GM12878 (cell line): Measurements from ENCODE around the gene ZNF771. TPM values are rescaled to one million over a fixed set of nuclear protein-coding genes. Genes with fewer than 3 reads are reported as not detected.

Source experiments
- ATAC-seq: fragments of 200-7000 bp; cut with Tn5 transposase; 3 replicates; pipeline ENCODE4 v1.9.1; 2020; ENCODE audit warnings: mild to moderate bottlenecking, moderate library complexity
- BruUV-seq: library from RNA; stranded (reverse); fragments of 400-500 nt; replicated peaks from 2 replicates; lab custom pipeline; 2021; lab: Mats Ljungman, UMichigan
- CTCF ChIA-PET: fragments of 300-600 bp; sonication (Branson Sonifier 250); formaldehyde crosslinking; extraction: SDS; loops from one replicate; lab custom pipeline; 2021; ENCODE audit warnings: inconsistent platforms; lab: Yijun Ruan, JAX
- POLR2A ChIA-PET: fragments of 350-600 bp; formaldehyde crosslinking; extraction: SDS; loops from one replicate; lab custom pipeline; 2021; ENCODE audit warnings: inconsistent platforms; lab: Charles Lee
- RAD21 ChIA-PET: fragments of 300-600 bp; sonication (Branson Sonifier 250); formaldehyde crosslinking; loops from one replicate; lab custom pipeline; 2023; ENCODE audit warnings: antibody characterized with exemption; ENCODE audit not compliant: unreplicated experiment; lab: Charles Lee
- SMC1A ChIA-PET: fragments of 300-600 bp; sonication (Branson Sonifier 250); formaldehyde crosslinking; loops from one replicate; lab custom pipeline; 2023; ENCODE audit not compliant: unreplicated experiment, uncharacterized antibody; lab: Charles Lee
- DNase-seq: peaks from one replicate; pipeline ENCODE4 v3.0.0-alpha.2; 2011; ENCODE audit warnings: low read depth, low spot score
- FAIRE-seq: peaks from 3 replicates; lab custom pipeline; 2011; peaks lifted over from hg19 to GRCh38; lab: Jason Lieb, UNC
- H2AFZ ChIP-seq: 2 replicates; pipeline ENCODE4 v1.6.0; 2011; ENCODE audit warnings: low read depth, low read length, control low read depth; ENCODE audit not compliant: control insufficient read depth
- H3K27ac ChIP-seq: 2 replicates; pipeline ENCODE4 v1.5.1; 2011; ENCODE audit warnings: control low read depth; ENCODE audit not compliant: control insufficient read depth, insufficient read depth
- H3K27me3 ChIP-seq, 2 experiments: replicated peaks in 1 of 2; 2 replicates each; pipeline versions ENCODE4 v1.6.0 to v1.6.1; 2011; ENCODE audit warnings: low read length in 1 of 2; ENCODE audit not compliant: control insufficient read depth in 2 of 2, insufficient read depth in 2 of 2
- H3K36me3 ChIP-seq, 2 experiments: 2 replicates each; pipeline ENCODE4 v1.5.1; 2011; ENCODE audit warnings: low read length in 1 of 2; ENCODE audit not compliant: control insufficient read depth in 2 of 2, insufficient read depth in 2 of 2
- H3K4me1 ChIP-seq: 2 replicates; pipeline ENCODE4 v1.6.1; 2011; ENCODE audit warnings: mild to moderate bottlenecking, low read length, moderate library complexity, mixed read lengths; ENCODE audit not compliant: control insufficient read depth, insufficient read depth
- H3K4me2 ChIP-seq: 2 replicates; pipeline ENCODE4 v1.6.0; 2011; ENCODE audit warnings: control low read depth; ENCODE audit not compliant: control insufficient read depth, insufficient read depth
- H3K4me3 ChIP-seq: fragments of 200-600 bp; sonication (generic); 2 replicates; pipeline ENCODE4 v1.5.1; 2016
- H3K79me2 ChIP-seq: 2 replicates; pipeline ENCODE4 v1.6.0; 2011; ENCODE audit warnings: low read length; ENCODE audit not compliant: control insufficient read depth, insufficient read depth
- H3K9ac ChIP-seq: 2 replicates; pipeline ENCODE4 v1.8.0; 2011; ENCODE audit warnings: low read length, control low read depth, mixed read lengths; ENCODE audit not compliant: control insufficient read depth, insufficient read depth
- H3K9me3 ChIP-seq: replicated peaks from 3 replicates; pipeline ENCODE4 v1.5.1; 2011; ENCODE audit warnings: mild to moderate bottlenecking, low read length; ENCODE audit not compliant: control insufficient read depth, insufficient read depth
- H4K20me1 ChIP-seq: 2 replicates; pipeline ENCODE4 v1.6.0; 2011; ENCODE audit not compliant: control insufficient read depth, insufficient read depth
- EGR1 ChIP-seq, 2 experiments: IDR thresholded peaks; 1 replicate in 1 of 2; 2 replicates in 1 of 2; pipeline ENCODE4 v1.6.1; 2011 to 2012; ENCODE audit warnings: low read depth in 2 of 2, low read length in 2 of 2, borderline replicate concordance in 1 of 2, mild to moderate bottlenecking in 1 of 2, moderate library complexity in 1 of 2
- ETV6 ChIP-seq, 2 experiments: fragments of 450-650 bp in 1 of 2; IDR thresholded peaks in 1 of 2; conservative IDR thresholded peaks in 1 of 2; 2 replicates each; pipeline ENCODE4 v1.6.1; 2014; ENCODE audit warnings: antibody characterized with exemption in 1 of 2, borderline replicate concordance in 1 of 2, low read depth in 1 of 2, mild to moderate bottlenecking in 1 of 2, moderate library complexity in 1 of 2
- GATAD2B ChIP-seq: fragments of 450-650 bp; conservative IDR thresholded peaks from 2 replicates; pipeline ENCODE4 v1.6.1; 2017; ENCODE audit warnings: low read depth, mild to moderate bottlenecking, moderate library complexity
- MXI1 ChIP-seq: fragments of 150-350 bp; IDR thresholded peaks from 2 replicates; pipeline ENCODE4 v1.6.1; 2011; ENCODE audit warnings: low read depth, mild to moderate bottlenecking, inconsistent platforms, low read length, improper control_type of control experiment
- NBN ChIP-seq: fragments of 450-650 bp; IDR thresholded peaks from 2 replicates; pipeline ENCODE4 v1.6.1; 2016
- NFIC ChIP-seq: IDR thresholded peaks from 2 replicates; pipeline ENCODE4 v1.6.1; 2012; ENCODE audit warnings: low read depth, mild to moderate bottlenecking, inconsistent platforms, low read length, moderate library complexity
- PRDM15 ChIP-seq: fragments of 450-650 bp; formaldehyde crosslinking; IDR thresholded peaks from 2 replicates; pipeline ENCODE4 v1.4.0; 2020; ENCODE audit warnings: mild to moderate bottlenecking, moderate library complexity
- SIN3A ChIP-seq: IDR thresholded peaks from 2 replicates; pipeline ENCODE4 v1.6.1; 2012; ENCODE audit warnings: low read depth, low read length, improper control_type of control experiment
- TCF12 ChIP-seq: IDR thresholded peaks from 2 replicates; pipeline ENCODE4 v1.6.1; 2011; ENCODE audit warnings: low read depth, mild to moderate bottlenecking, low read length
- ZBED1 ChIP-seq: IDR thresholded peaks from 2 replicates; pipeline ENCODE4 v1.6.1; 2016; ENCODE audit warnings: borderline replicate concordance
- WGBS: methylation state at CpG from one replicate; pipeline ENCODE4 v1.1.6; 2016; ENCODE audit warnings: low lambda C conversion rate; ENCODE audit not compliant: insufficient replicate concordance, insufficient coverage; ENCODE audit errors: missing lambda C conversion rate; 5-methylcytosine and 5-hydroxymethylcytosine counted together
- in situ Hi-C: fragments of 300-500 bp; cut with MboI; formaldehyde crosslinking; loops from 9 replicates; pipeline ENCODE4 v1.14.3; 2018; ENCODE audit warnings: mixed read lengths
- intact Hi-C: fragments of 100-400 bp; cut with micrococcal nuclease; formaldehyde crosslinking; loops from one replicate; pipeline ENCODE4 v1.14.2; 2022; ENCODE audit not compliant: unreplicated experiment
- polyA plus RNA-seq, 11 experiments: library from polyadenylated mRNA; depleted of rRNA in 4 of 11; unstranded in 6 of 11; stranded (reverse) in 5 of 11; fragments of >200 nt; fragmentation: Nextera tagmentation in 4 of 11; fragmentation: Illumina TruSeq in 1 of 11; extraction: Ambion mirVana in 4 of 11; extraction: Trizol in 1 of 11; gene quantifications; 1 replicate in 1 of 11; 2 replicates in 10 of 11; pipeline versions ENCODE4 v1.2.1 to v1.2.3, GENCODE V29; 2011 to 2016; ENCODE audit warnings: inconsistent platforms in 2 of 11, missing spikeins in 2 of 11, low read depth in 1 of 11
- total RNA-seq, 4 experiments: library from RNA; depleted of rRNA in 3 of 4; stranded (reverse); fragments of >200 nt in 3 of 4; fragmentation: Illumina TruSeq in 1 of 4; extraction: Trizol in 1 of 4; gene quantifications; 2 replicates each; pipeline versions ENCODE4 v1.2.1 to v1.2.3, GENCODE V29; 2013 to 2021
- TF ChIP-seq, protein P1 (sequence below): fragments of 150-350 bp; IDR thresholded peaks from 2 replicates; pipeline ENCODE4 v1.6.1; 2014; ENCODE audit warnings: mild to moderate bottlenecking, low read depth, low read length
- TF ChIP-seq, protein P2 (sequence below): fragments of 450-650 bp; IDR thresholded peaks from 2 replicates; pipeline ENCODE4 v1.6.1; 2016; ENCODE audit warnings: mild to moderate bottlenecking
- TF ChIP-seq, protein P3 (sequence below): IDR thresholded peaks from 2 replicates; pipeline ENCODE4 v1.6.1; 2011; ENCODE audit warnings: low read depth, mild to moderate bottlenecking, low read length, moderate library complexity, borderline replicate concordance; ENCODE audit errors: extremely low read depth
- TF ChIP-seq, protein P4 (sequence below): IDR thresholded peaks from 2 replicates; pipeline ENCODE4 v1.6.1; 2012; ENCODE audit warnings: low read length, inconsistent platforms

ZNF771 gene
- total and polyA plus RNA-seq, 10 of the 15 experiments (the other 5 are each of a cell fraction or from before 2014, with no cell fraction given), result 0.98 to 7.6 (median 3.7) TPM

DNA sequence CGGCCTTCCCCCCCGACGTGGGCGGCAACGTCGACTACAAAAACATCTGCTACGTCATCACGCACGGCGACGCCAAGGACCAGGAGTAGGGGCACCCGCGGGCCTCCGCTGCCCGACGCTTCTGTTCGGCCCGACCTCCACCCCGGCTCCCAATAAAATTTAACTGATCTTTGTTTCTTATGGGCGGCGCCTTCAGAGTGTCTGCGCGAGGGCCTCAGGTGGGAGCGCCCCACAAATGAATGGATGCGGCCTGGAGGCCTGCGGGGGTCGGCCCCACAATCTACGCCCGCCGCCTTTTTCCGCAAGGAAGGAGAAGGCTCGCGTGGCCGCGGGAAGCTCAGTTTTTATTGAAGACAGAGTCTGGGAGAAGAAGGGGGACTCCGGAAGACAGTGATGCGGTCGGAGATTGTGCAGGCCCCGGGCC, 29.6 kb upstream of the ZNF771 start:
- H3K36me3 ChIP-seq, result peaks cover 0 to 4% of the 10 kb centered on the region in 2 experiments; a peak in 2 of 4 replicates
- H3K27me3 ChIP-seq, result no peaks in the 10 kb centered on the region
- peak overlapping the region; percentile 85 for H3K9ac ChIP-seq
- H2AFZ ChIP-seq, result peak overlapping the region; percentile 62
- H3K9me3 ChIP-seq, result no peaks in the 10 kb centered on the region
- FAIRE-seq, result peak; percentile 83
- ChIA-PET POLR2A (interaction anchor here (0.5 to 1.5 kb wide), 6 partner anchors 9 to 286 kb away, joined by 3 to 4 read pairs (median 3); partner anchors contain the start of genes PRR14 and TBX6), RAD21 (interaction anchor here (1.1 to 1.6 kb wide), 3 partner anchors 32 to 52 kb away, joined by 3 read pairs; partner anchors contain the start of gene DCTPP1), CTCF (interaction anchor here (0.8 to 1.6 kb wide), 3 partner anchors 18 to 220 kb away, joined by 3 read pairs; no protein-coding TSS in a partner anchor), SMC1A (interaction anchor here (0.6 to 1.3 kb wide), 2 partner anchors 24 to 52 kb away, joined by 3 read pairs; partner anchors contain the start of gene DCTPP1)
- no peaks in the 10 kb centered on the region for H4K20me1 ChIP-seq
- peaks cover 27% of the 10 kb centered on the region for H3K79me2 ChIP-seq
- no TSS peak for BruUV-seq
- H3K27ac ChIP-seq, result peak overlapping the region; percentile 97
- peak; percentile 60 for ATAC-seq
- peak; percentile 55 for DNase-seq
- peaks cover 25% of the 10 kb centered on the region for H3K4me1 ChIP-seq
- H3K4me3 ChIP-seq, result peak overlapping the region; percentile 80
- in situ Hi-C loops (no loop called here), intact Hi-C loops (no loop called here)
- H3K4me2 ChIP-seq, result peak overlapping the region; percentile 92
- 1% methylated on average over 36 of the region's 39 CpGs for WGBS
- peak; percentile 49 for TF ChIP-seq NBN
- TF ChIP-seq, protein P1, sequence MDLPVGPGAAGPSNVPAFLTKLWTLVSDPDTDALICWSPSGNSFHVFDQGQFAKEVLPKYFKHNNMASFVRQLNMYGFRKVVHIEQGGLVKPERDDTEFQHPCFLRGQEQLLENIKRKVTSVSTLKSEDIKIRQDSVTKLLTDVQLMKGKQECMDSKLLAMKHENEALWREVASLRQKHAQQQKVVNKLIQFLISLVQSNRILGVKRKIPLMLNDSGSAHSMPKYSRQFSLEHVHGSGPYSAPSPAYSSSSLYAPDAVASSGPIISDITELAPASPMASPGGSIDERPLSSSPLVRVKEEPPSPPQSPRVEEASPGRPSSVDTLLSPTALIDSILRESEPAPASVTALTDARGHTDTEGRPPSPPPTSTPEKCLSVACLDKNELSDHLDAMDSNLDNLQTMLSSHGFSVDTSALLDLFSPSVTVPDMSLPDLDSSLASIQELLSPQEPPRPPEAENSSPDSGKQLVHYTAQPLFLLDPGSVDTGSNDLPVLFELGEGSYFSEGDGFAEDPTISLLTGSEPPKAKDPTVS, result no peak
- peak in 1 of 2 experiments; percentile 91; a peak in 1 of 3 replicates for TF ChIP-seq EGR1 (IDR thresholded peaks at IDR 0.05; ENCODE audit: borderline replicate concordance in 1 of 2, low read depth in 2 of 2, low read length in 2 of 2)
- TF ChIP-seq TCF12, result no peak
- peak; percentile 37; the same call in 1 of the 2 replicates for TF ChIP-seq SIN3A
- TF ChIP-seq, protein P2, sequence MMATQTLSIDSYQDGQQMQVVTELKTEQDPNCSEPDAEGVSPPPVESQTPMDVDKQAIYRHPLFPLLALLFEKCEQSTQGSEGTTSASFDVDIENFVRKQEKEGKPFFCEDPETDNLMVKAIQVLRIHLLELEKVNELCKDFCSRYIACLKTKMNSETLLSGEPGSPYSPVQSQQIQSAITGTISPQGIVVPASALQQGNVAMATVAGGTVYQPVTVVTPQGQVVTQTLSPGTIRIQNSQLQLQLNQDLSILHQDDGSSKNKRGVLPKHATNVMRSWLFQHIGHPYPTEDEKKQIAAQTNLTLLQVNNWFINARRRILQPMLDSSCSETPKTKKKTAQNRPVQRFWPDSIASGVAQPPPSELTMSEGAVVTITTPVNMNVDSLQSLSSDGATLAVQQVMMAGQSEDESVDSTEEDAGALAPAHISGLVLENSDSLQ, result peak; percentile 49; the same call in 1 of the 2 replicates
- TF ChIP-seq NFIC, result no peak
- TF ChIP-seq ETV6 (conservative IDR thresholded peaks at IDR 0.05 in 1 of 2, IDR thresholded peaks at IDR 0.05 in 1 of 2; ENCODE audit: borderline replicate concordance in 1 of 2, low read depth in 1 of 2), result no peak
- TF ChIP-seq MXI1, result no peak
- no peak for TF ChIP-seq ZBED1
- TF ChIP-seq, protein P3, sequence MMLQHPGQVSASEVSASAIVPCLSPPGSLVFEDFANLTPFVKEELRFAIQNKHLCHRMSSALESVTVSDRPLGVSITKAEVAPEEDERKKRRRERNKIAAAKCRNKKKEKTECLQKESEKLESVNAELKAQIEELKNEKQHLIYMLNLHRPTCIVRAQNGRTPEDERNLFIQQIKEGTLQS, result no peak
- TF ChIP-seq, protein P4, sequence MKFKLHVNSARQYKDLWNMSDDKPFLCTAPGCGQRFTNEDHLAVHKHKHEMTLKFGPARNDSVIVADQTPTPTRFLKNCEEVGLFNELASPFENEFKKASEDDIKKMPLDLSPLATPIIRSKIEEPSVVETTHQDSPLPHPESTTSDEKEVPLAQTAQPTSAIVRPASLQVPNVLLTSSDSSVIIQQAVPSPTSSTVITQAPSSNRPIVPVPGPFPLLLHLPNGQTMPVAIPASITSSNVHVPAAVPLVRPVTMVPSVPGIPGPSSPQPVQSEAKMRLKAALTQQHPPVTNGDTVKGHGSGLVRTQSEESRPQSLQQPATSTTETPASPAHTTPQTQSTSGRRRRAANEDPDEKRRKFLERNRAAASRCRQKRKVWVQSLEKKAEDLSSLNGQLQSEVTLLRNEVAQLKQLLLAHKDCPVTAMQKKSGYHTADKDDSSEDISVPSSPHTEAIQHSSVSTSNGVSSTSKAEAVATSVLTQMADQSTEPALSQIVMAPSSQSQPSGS, result no peak
- TF ChIP-seq PRDM15, result no peak
- no peak; the same call in none of the 2 replicates for TF ChIP-seq GATAD2B
